Calu3 (cell line): ENCODE measurements around the gene OR10H1. TPM values are rescaled to one million over a fixed set of nuclear protein-coding genes. Genes with fewer than 3 reads are reported as not detected.
A peak's percentile ranks its signal among the peaks of the same experiment; 100 is the strongest.

Experiments
- Bru-seq: library from RNA; stranded (reverse); fragments of 400-500 nt; gene quantifications from one replicate; lab custom pipeline; 2021; lab: Mats Ljungman, UMichigan
- BruChase-seq, 2 experiments: library from RNA; stranded (reverse); fragments of 400-500 nt; gene quantifications; one replicate each; lab custom pipeline; 2021; lab: Mats Ljungman, UMichigan
- BruUV-seq: library from RNA; stranded (reverse); fragments of 400-500 nt; replicated peaks from 2 replicates; lab custom pipeline; 2021; lab: Mats Ljungman, UMichigan
- CTCF ChIA-PET: fragments of 300-600 bp; sonication (Branson Sonifier 250); formaldehyde crosslinking; loops from one replicate; lab custom pipeline; 2022; ENCODE audit warnings: antibody characterized with exemption; lab: Charles Lee
- DNase-seq: peaks from one replicate; pipeline ENCODE4 v3.0.0; 2022
- H3K27ac Mint-ChIP-seq: one replicate; pipeline ENCODE4 v1.8.0; 2022; ENCODE audit warnings: mixed read lengths; ENCODE audit not compliant: unreplicated experiment
- H3K27me3 Mint-ChIP-seq: one replicate; pipeline ENCODE4 v1.8.0; 2022; ENCODE audit warnings: mixed read lengths; ENCODE audit not compliant: unreplicated experiment
- H3K36me3 Mint-ChIP-seq: one replicate; pipeline ENCODE4 v1.8.0; 2022; ENCODE audit warnings: mild to moderate bottlenecking, moderate library complexity, mixed read lengths; ENCODE audit not compliant: insufficient read depth, unreplicated experiment
- H3K4me1 Mint-ChIP-seq: one replicate; pipeline ENCODE4 v1.8.0; 2022; ENCODE audit warnings: mild to moderate bottlenecking, low read depth, mixed read lengths; ENCODE audit not compliant: unreplicated experiment
- H3K4me3 Mint-ChIP-seq: one replicate; pipeline ENCODE4 v1.8.0; 2022; ENCODE audit warnings: mild to moderate bottlenecking, low read depth, moderate library complexity, mixed read lengths; ENCODE audit not compliant: unreplicated experiment
- H3K9me3 Mint-ChIP-seq: one replicate; pipeline ENCODE4 v1.8.0; 2022; ENCODE audit warnings: low read depth, mixed read lengths; ENCODE audit not compliant: unreplicated experiment
- CTCF ChIP-seq: fragments of 200-600 bp; IDR thresholded peaks from one replicate; pipeline ENCODE4 v1.8.0; 2022; ENCODE audit warnings: antibody characterized with exemption; ENCODE audit not compliant: unreplicated experiment
- intact Hi-C: fragments of 100-400 bp; cut with micrococcal nuclease; formaldehyde crosslinking; loops from one replicate; pipeline ENCODE4 v1.10.0; 2022; ENCODE audit not compliant: unreplicated experiment
- long read RNA-seq: library from polyadenylated mRNA; stranded (forward); transcript quantifications from one replicate; pipeline ENCODE4 v2.0.0, GENCODE V29; 2022
- total RNA-seq: library from RNA; stranded (reverse); gene quantifications from 2 replicates; pipeline ENCODE4 v1.2.3, GENCODE V29; 2022

OR10H1 gene
- total RNA-seq (4.4 and 4.9 TPM in 2 replicates), Bru-seq, nascent RNA (percentile 62 among the genes with signal in this experiment), BruChase-seq, experiment 1, labeled RNA remaining after a 6-hour chase (percentile 66 among the genes with signal in this experiment), BruChase-seq, experiment 2, labeled RNA remaining after a 2-hour chase (percentile 72 among the genes with signal in this experiment)
- long read RNA-seq, partial matches to known transcripts: 0 of 2 reads
- long read RNA-seq, other reads (novel, unspliced or antisense): 0 of 2 reads

GRCh38 chr19:15815306-15815705 lies at the start of gene OR10H1:
TSS of gene OR10H1 (minus strand) at chr19:15815664. CDS start at chr19:15808037, 7,627 bp downstream.
- no peaks in the 10 kb centered on the region for H3K27me3 Mint-ChIP-seq
- peak within 1 kb of the TSS; percentile 47 for H3K4me3 Mint-ChIP-seq
- intact Hi-C loops: no loop called here
- peak within 1 kb of the TSS; percentile 76 for H3K27ac Mint-ChIP-seq
- BruUV-seq: no TSS peak
- H3K36me3 Mint-ChIP-seq: peaks cover 7% of the 10 kb centered on the region
- CTCF ChIA-PET: interaction anchor here (0.8 to 1.0 kb wide), 3 partner anchors 29 to 347 kb away, joined by 3 to 9 read pairs (median 7); no protein-coding TSS in a partner anchor
- peaks cover 39% of the 10 kb centered on the region for H3K4me1 Mint-ChIP-seq
- no peaks in the 10 kb centered on the region for H3K9me3 Mint-ChIP-seq
- no peak for TF ChIP-seq CTCF
- DNase-seq: peak; percentile 76

- no peak overlapping the region for H3K27ac Mint-ChIP-seq
- no peaks in the 10 kb centered on the region for H3K9me3 Mint-ChIP-seq
- H3K4me3 Mint-ChIP-seq: no peak overlapping the region
- DNase-seq: no peak
- no peaks in the 10 kb centered on the region for H3K27me3 Mint-ChIP-seq
- intact Hi-C loops: loop anchor here (5.0 kb wide), 1 partner anchor 53 kb away; no protein-coding TSS in a partner anchor
- CTCF ChIA-PET: no interaction called here
- peaks cover 29% of the 10 kb centered on the region for H3K4me1 Mint-ChIP-seq
- no peak for TF ChIP-seq CTCF
- BruUV-seq: no TSS peak
- H3K36me3 Mint-ChIP-seq: peaks cover 25% of the 10 kb centered on the region
Measured at GRCh38 chr19:15864824-15865223, 49.4 kb upstream of the OR10H1 start.

- no peak for TF ChIP-seq CTCF
- Mint-ChIP-seq H3K27me3 (no peaks in the 10 kb centered on the region), H3K9me3 (no peaks in the 10 kb centered on the region), H3K4me3 (peak overlapping the region; percentile 71), H3K36me3 (peaks cover 21% of the 10 kb centered on the region), H3K27ac (peak overlapping the region; percentile 50), H3K4me1 (peaks cover 14% of the 10 kb centered on the region)
- DNase-seq: peak; percentile 48
- CTCF ChIA-PET: interaction anchor here (0.7 to 0.9 kb wide), 2 partner anchors 19 to 162 kb away, joined by 3 to 4 read pairs; no protein-coding TSS in a partner anchor
- no TSS peak for BruUV-seq
- intact Hi-C loops: no loop called here
Measured at GRCh38 chr19:15863272-15863671, 47.8 kb upstream of the OR10H1 start.

DNA sequence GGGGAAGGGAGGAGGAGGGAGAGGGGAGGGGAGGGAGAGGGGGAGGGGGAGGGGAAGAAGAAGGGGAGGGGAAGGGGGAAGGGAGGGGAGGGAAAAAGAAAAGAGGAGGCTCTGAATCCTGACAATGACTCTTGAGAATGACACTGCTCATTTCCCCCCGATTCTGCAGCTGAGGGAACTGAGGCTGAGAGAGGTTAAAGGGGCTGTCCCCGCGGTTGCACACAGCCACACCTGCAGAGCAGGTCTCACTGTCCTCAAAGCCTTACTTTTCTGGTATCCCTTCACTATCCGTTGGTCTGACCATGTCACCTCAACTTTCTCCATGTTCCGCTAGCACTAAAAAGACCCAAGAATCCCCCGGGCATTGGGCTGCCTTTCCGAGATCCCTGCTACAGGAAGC lies 47.0 kb upstream of the OR10H1 start:
- no peak for TF ChIP-seq CTCF
- BruUV-seq: no TSS peak
- Mint-ChIP-seq H3K27me3 (no peaks in the 10 kb centered on the region), H3K4me1 (peaks cover 8% of the 10 kb centered on the region), H3K36me3 (peaks cover 21% of the 10 kb centered on the region), H3K27ac (peak overlapping the region; percentile 50), H3K9me3 (no peaks in the 10 kb centered on the region), H3K4me3 (peak overlapping the region; percentile 71)
- CTCF ChIA-PET: no interaction called here
- intact Hi-C loops: no loop called here
- no peak for DNase-seq
